Fibroblast of the aortic adventitia (primary cell): ENCODE results near the gene MIPOL1. TPM values are rescaled to one million over a fixed set of nuclear protein-coding genes. Genes with fewer than 3 reads are reported as not detected.
"Not testable (repeated sequence)": the region's sequence is repeated elsewhere in the genome, so short reads cannot be mapped to it uniquely, and the experiment has no call there.

Experiments
- DNase-seq: peaks from one replicate; pipeline ENCODE4 v3.0.0-alpha.2; 2010; ENCODE audit warnings: low read depth
- H3K4me3 ChIP-seq: 2 replicates; pipeline ENCODE4 v1.5.1; 2011; ENCODE audit warnings: low read depth, mild to moderate bottlenecking, control low read depth, low read length, moderate library complexity
- total RNA-seq: library from RNA; depleted of rRNA; stranded (reverse); fragments of >200 nt; gene quantifications from 2 replicates; pipeline ENCODE4 v1.2.3, GENCODE V29; 2012; ENCODE audit warnings: low replicate concordance
- TF ChIP-seq, protein P1 (sequence below): IDR thresholded peaks from 2 replicates; pipeline ENCODE4 v1.5.1; 2011; ENCODE audit warnings: mild to moderate bottlenecking, low read length, control low read depth, inconsistent platforms; ENCODE audit not compliant: insufficient read depth

Gene MIPOL1
- total RNA-seq, 1 donor, result 12.5 TPM

GRCh38 chr14:37375566-37375965 is 177.8 kb downstream of the MIPOL1 start:
- no peak for DNase-seq
- no peak overlapping the region for H3K4me3 ChIP-seq
- TF ChIP-seq, protein P1, sequence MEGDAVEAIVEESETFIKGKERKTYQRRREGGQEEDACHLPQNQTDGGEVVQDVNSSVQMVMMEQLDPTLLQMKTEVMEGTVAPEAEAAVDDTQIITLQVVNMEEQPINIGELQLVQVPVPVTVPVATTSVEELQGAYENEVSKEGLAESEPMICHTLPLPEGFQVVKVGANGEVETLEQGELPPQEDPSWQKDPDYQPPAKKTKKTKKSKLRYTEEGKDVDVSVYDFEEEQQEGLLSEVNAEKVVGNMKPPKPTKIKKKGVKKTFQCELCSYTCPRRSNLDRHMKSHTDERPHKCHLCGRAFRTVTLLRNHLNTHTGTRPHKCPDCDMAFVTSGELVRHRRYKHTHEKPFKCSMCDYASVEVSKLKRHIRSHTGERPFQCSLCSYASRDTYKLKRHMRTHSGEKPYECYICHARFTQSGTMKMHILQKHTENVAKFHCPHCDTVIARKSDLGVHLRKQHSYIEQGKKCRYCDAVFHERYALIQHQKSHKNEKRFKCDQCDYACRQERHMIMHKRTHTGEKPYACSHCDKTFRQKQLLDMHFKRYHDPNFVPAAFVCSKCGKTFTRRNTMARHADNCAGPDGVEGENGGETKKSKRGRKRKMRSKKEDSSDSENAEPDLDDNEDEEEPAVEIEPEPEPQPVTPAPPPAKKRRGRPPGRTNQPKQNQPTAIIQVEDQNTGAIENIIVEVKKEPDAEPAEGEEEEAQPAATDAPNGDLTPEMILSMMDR, result no peak

GRCh38 chr14:37376944-37377609 is 179.3 kb downstream of the MIPOL1 start:
- DNase-seq, result no peak
- TF ChIP-seq, protein P1, result no peak
- no peak overlapping the region for H3K4me3 ChIP-seq

GRCh38 chr14:37384870-37385596 is 187.3 kb downstream of the MIPOL1 start:
- no peak for DNase-seq
- no peak overlapping the region for H3K4me3 ChIP-seq
- TF ChIP-seq, protein P1, result no peak

GRCh38 chr14:37397157-37397940 is 199.6 kb downstream of the MIPOL1 start:
- H3K4me3 ChIP-seq, DNase-seq: not testable (repeated sequence)

- DNase-seq, result no peak
- TF ChIP-seq, protein P1, result no peak
- no peak overlapping the region for H3K4me3 ChIP-seq
Measured at GRCh38 chr14:37397941-37398215, 200.1 kb downstream of the MIPOL1 start.

DNA sequence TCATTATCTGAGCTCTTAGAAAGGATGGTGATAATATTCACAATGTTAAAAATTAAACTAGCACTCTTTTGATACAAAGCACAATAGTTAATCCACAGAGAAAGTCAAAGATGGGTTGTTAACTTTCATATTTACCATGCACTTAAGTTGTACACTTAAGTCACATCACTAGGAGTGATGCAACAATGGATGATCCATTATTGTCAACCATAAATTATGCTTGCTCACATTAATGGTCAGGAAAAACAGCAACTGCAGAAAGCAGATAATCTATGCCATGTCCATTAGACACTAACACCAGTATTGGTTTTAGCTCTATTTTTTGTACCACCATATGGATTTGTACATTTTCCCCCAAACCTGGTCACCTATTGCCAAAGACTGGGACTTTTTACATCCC is 201.8 kb downstream of the MIPOL1 start:
- TF ChIP-seq, protein P1, result no peak
- no peak for DNase-seq
- H3K4me3 ChIP-seq, result no peak overlapping the region

DNA sequence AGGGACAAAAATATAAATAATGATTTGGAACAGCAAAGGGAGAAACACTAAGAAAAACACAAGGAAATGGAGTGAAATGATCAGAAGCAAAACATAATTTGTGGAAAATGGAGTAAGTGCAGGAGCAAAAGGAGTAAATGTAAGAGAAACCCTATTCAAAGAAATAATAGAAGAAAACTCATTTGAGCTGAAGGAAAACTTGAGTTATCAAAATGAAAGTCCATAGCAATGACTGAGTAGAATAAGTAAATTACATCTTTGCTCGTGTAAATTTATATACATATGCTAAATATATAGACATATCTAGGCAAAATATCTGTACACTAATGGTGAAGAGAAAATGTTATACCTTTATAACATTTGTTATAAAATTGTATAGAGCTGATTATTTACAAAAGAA is 203.4 kb downstream of the MIPOL1 start:
- TF ChIP-seq, protein P1, result no peak
- no peak overlapping the region for H3K4me3 ChIP-seq
- no peak for DNase-seq
